IMR-90 (cell line): ENCODE data around the gene RIBC1. TPM values are rescaled to one million over a fixed set of nuclear protein-coding genes. Genes with fewer than 3 reads are reported as not detected.

Experiments used
- ATAC-seq: fragments of 200-7000 bp; cut with Tn5 transposase; 2 replicates; pipeline ENCODE4 v1.9.1; 2020; ENCODE audit warnings: low read depth, mild to moderate bottlenecking, moderate library complexity
- BruUV-seq: library from RNA; stranded (reverse); fragments of 400-500 nt; replicated peaks from 2 replicates; lab custom pipeline; 2021; lab: Mats Ljungman, UMichigan
- CTCF ChIA-PET: fragments of 300-600 bp; formaldehyde crosslinking; extraction: SDS; loops from one replicate; lab custom pipeline; 2021; ENCODE audit warnings: antibody characterized with exemption; lab: Yijun Ruan, JAX
- POLR2A ChIA-PET: fragments of 300-600 bp; sonication (Branson Sonifier 250); formaldehyde crosslinking; loops from one replicate; lab custom pipeline; 2022; ENCODE audit warnings: antibody characterized with exemption; ENCODE audit not compliant: unreplicated experiment; lab: Charles Lee
- DNase-seq: peaks from one replicate; pipeline ENCODE4 v3.0.0; 2013
- H2AFZ ChIP-seq: replicated peaks from 2 replicates; pipeline ENCODE3; 2013; ENCODE audit warnings: low read length, mild to moderate bottlenecking; ENCODE audit not compliant: poor library complexity
- H2AK5ac ChIP-seq: 2 replicates; pipeline ENCODE4 v1.6.1; 2013; ENCODE audit warnings: low read depth, low read length, inconsistent platforms
- H2AK9ac ChIP-seq: replicated peaks from 2 replicates; pipeline ENCODE3; 2013; ENCODE audit warnings: mild to moderate bottlenecking, low read depth, low read length, moderate library complexity; ENCODE audit not compliant: poor library complexity
- H2BK120ac ChIP-seq: 2 replicates; pipeline ENCODE4 v1.6.1; 2013; ENCODE audit warnings: low read depth, low read length, inconsistent platforms
- H2BK15ac ChIP-seq: 3 replicates; pipeline ENCODE4 v1.6.1; 2013; ENCODE audit warnings: low read depth, low read length, inconsistent platforms
- H2BK20ac ChIP-seq: 2 replicates; pipeline ENCODE4 v1.6.1; 2013; ENCODE audit warnings: low read depth, mild to moderate bottlenecking, inconsistent platforms, low read length, moderate library complexity
- H2BK5ac ChIP-seq: 2 replicates; pipeline ENCODE4 v1.6.1; 2013; ENCODE audit warnings: mild to moderate bottlenecking, low read depth, low read length, inconsistent platforms; ENCODE audit not compliant: poor library complexity, severe bottlenecking
- H3K14ac ChIP-seq: replicated peaks from 2 replicates; pipeline ENCODE4 v1.6.1; 2013; ENCODE audit warnings: low read depth, low read length, inconsistent platforms
- H3K18ac ChIP-seq: 2 replicates; pipeline ENCODE4 v1.6.1; 2013; ENCODE audit warnings: low read depth, low read length, control low read depth
- H3K23ac ChIP-seq: 2 replicates; pipeline ENCODE4 v1.6.1; 2013; ENCODE audit warnings: low read depth, low read length, inconsistent platforms
- H3K27ac ChIP-seq: 2 replicates; pipeline ENCODE4 v1.5.1; 2013; ENCODE audit warnings: mild to moderate bottlenecking, control low read depth, low read length; ENCODE audit not compliant: insufficient read depth
- H3K27me3 ChIP-seq: 2 replicates; pipeline ENCODE4 v1.6.1; 2013; ENCODE audit warnings: low read length; ENCODE audit not compliant: control insufficient read depth, insufficient read depth
- H3K36me3 ChIP-seq: 2 replicates; pipeline ENCODE4 v1.6.1; 2013; ENCODE audit warnings: low read length, mixed read lengths; ENCODE audit not compliant: control insufficient read depth, insufficient read depth
- H3K4ac ChIP-seq: 2 replicates; pipeline ENCODE4 v1.6.1; 2013; ENCODE audit warnings: low read depth, low read length, inconsistent platforms
- H3K4me1 ChIP-seq: 2 replicates; pipeline ENCODE4 v1.6.1; 2013; ENCODE audit warnings: low read length, mixed read lengths; ENCODE audit not compliant: control insufficient read depth, insufficient read depth
- H3K4me2 ChIP-seq: 2 replicates; pipeline ENCODE4 v1.6.1; 2013; ENCODE audit warnings: low read depth, mild to moderate bottlenecking, control low read depth, low read length, moderate library complexity
- H3K4me3 ChIP-seq: 2 replicates; pipeline ENCODE4 v1.5.1; 2013; ENCODE audit warnings: low read depth, mild to moderate bottlenecking, control low read depth, low read length, moderate library complexity; ENCODE audit not compliant: insufficient read depth
- H3K56ac ChIP-seq: 2 replicates; pipeline ENCODE4 v1.6.1; 2013; ENCODE audit warnings: low read length, inconsistent platforms; ENCODE audit not compliant: insufficient read depth; ENCODE audit errors: extremely low read depth
- H3K79me1 ChIP-seq, 2 experiments: 2 replicates each; pipeline ENCODE4 v1.6.1; 2013; ENCODE audit warnings: low read length in 2 of 2, inconsistent platforms in 1 of 2, low read depth in 1 of 2
- H3K9ac ChIP-seq: 2 replicates; pipeline ENCODE4 v1.6.1; 2013; ENCODE audit warnings: low read depth, low read length, control low read depth
- H3K9me1 ChIP-seq: 2 replicates; pipeline ENCODE4 v1.6.1; 2013; ENCODE audit warnings: low read length, inconsistent platforms; ENCODE audit not compliant: insufficient read depth
- H3K9me3 ChIP-seq: 2 replicates; pipeline ENCODE4 v1.6.1; 2013; ENCODE audit warnings: low read length; ENCODE audit not compliant: control insufficient read depth, insufficient read depth
- H4K20me1 ChIP-seq: 2 replicates; pipeline ENCODE4 v1.6.1; 2013; ENCODE audit warnings: low read length, inconsistent platforms; ENCODE audit not compliant: insufficient read depth
- H4K5ac ChIP-seq: 2 replicates; pipeline ENCODE4 v1.6.1; 2013; ENCODE audit warnings: mild to moderate bottlenecking, low read depth, low read length, control low read depth
- H4K8ac ChIP-seq, 2 experiments: 2 replicates each; pipeline ENCODE4 v1.6.1; 2013; ENCODE audit warnings: low read depth in 2 of 2, low read length in 2 of 2, control low read depth in 1 of 2, inconsistent platforms in 1 of 2
- H4K91ac ChIP-seq: 2 replicates; pipeline ENCODE4 v1.6.1; 2013; ENCODE audit warnings: low read depth, low read length, inconsistent platforms; ENCODE audit not compliant: insufficient read depth
- BHLHE40 ChIP-seq: fragments of 150-350 bp; IDR thresholded peaks from 2 replicates; pipeline ENCODE4 v1.6.1; 2016; ENCODE audit warnings: mild to moderate bottlenecking, low read depth, low read length
- CEBPB ChIP-seq: IDR thresholded peaks from 2 replicates; pipeline ENCODE4 v1.6.1; 2012; ENCODE audit warnings: low read depth, low read length, improper control_type of control experiment
- CHD1 ChIP-seq: IDR thresholded peaks from 2 replicates; pipeline ENCODE4 v1.6.1; 2012; ENCODE audit warnings: low read depth, low read length, improper control_type of control experiment
- FOS ChIP-seq: fragments of 150-350 bp; IDR thresholded peaks from 2 replicates; pipeline ENCODE4 v1.6.1; 2016; ENCODE audit warnings: low read depth, low read length
- MAFK ChIP-seq: IDR thresholded peaks from 2 replicates; pipeline ENCODE4 v1.6.1; 2012; ENCODE audit warnings: low read depth, low read length, improper control_type of control experiment
- MAZ ChIP-seq: IDR thresholded peaks from 2 replicates; pipeline ENCODE4 v1.6.1; 2012; ENCODE audit warnings: low read depth, mild to moderate bottlenecking, low read length, improper control_type of control experiment, moderate library complexity, borderline replicate concordance
- MXI1 ChIP-seq: IDR thresholded peaks from 2 replicates; pipeline ENCODE4 v1.6.1; 2012; ENCODE audit warnings: low read depth, mild to moderate bottlenecking, low read length, moderate library complexity, borderline replicate concordance
- NFE2L2 ChIP-seq: fragments of 150-350 bp; IDR thresholded peaks from 2 replicates; pipeline ENCODE4 v1.6.1; 2016; ENCODE audit warnings: low read depth, mild to moderate bottlenecking, low read length
- RAD21 ChIP-seq: IDR thresholded peaks from 2 replicates; pipeline ENCODE4 v1.6.1; 2012; ENCODE audit warnings: low read length, improper control_type of control experiment
- RCOR1 ChIP-seq: IDR thresholded peaks from 2 replicates; pipeline ENCODE4 v1.6.1; 2012; ENCODE audit warnings: mild to moderate bottlenecking, low read length, improper control_type of control experiment; ENCODE audit not compliant: insufficient replicate concordance
- RFX5 ChIP-seq: IDR thresholded peaks from 2 replicates; pipeline ENCODE4 v1.8.0; 2012; ENCODE audit warnings: low read depth, mild to moderate bottlenecking, low read length, moderate library complexity
- SMC3 ChIP-seq: fragments of 150-350 bp; IDR thresholded peaks from 2 replicates; pipeline ENCODE4 v1.6.1; 2016; ENCODE audit warnings: low read depth, mild to moderate bottlenecking, antibody characterized with exemption, low read length, moderate library complexity
- WGBS, 2 experiments: methylation state at CpG; one replicate each; pipeline versions ENCODE4 v1.1.5 to v1.1.7; 2013; ENCODE audit warnings: missing lambda C conversion rate in 2 of 2; ENCODE audit not compliant: insufficient read length in 1 of 2; ENCODE audit errors: extremely low coverage in 2 of 2; 5-methylcytosine and 5-hydroxymethylcytosine counted together
- dilution Hi-C: fragments of 300-500 bp; cut with HindIII; formaldehyde crosslinking; loops from one replicate; pipeline ENCODE4 v1.14.3; 2018; ENCODE audit warnings: low sequenced_read_pairs; ENCODE audit not compliant: unreplicated experiment
- in situ Hi-C: fragments of 300-500 bp; cut with MboI; formaldehyde crosslinking; loops from 3 replicates; pipeline ENCODE4 v1.14.3; 2019; ENCODE audit warnings: low sequenced_read_pairs, inconsistent platforms, mixed read lengths
- intact Hi-C: fragments of 100-400 bp; cut with micrococcal nuclease; formaldehyde crosslinking; loops from 2 replicates; pipeline ENCODE4 v1.10.0; 2022
- polyA plus RNA-seq, 3 experiments: library from polyadenylated mRNA; depleted of rRNA; stranded (reverse); fragments of >200 nt; gene quantifications; 2 replicates each; pipeline ENCODE4 v1.2.3, GENCODE V29; 2012; ENCODE audit warnings: low replicate concordance in 1 of 3
- total RNA-seq: library from RNA; depleted of rRNA; stranded (reverse); fragments of >200 nt; gene quantifications from 2 replicates; pipeline ENCODE4 v1.2.3, GENCODE V29; 2012
- TF ChIP-seq, protein P1 (sequence below): conservative IDR thresholded peaks from 2 replicates; pipeline ENCODE4 v1.5.1; 2012; ENCODE audit warnings: mild to moderate bottlenecking, low read depth, low read length, improper control_type of control experiment
- TF ChIP-seq, protein P2 (sequence below): fragments of 150-350 bp; IDR thresholded peaks from 2 replicates; pipeline ENCODE4 v1.6.1; 2017; ENCODE audit warnings: mild to moderate bottlenecking, antibody characterized with exemption, low read length, low read depth

Gene RIBC1
- total and polyA plus RNA-seq, 2 of the 4 experiments (the other 2 are of a cell fraction): 0.31 to 0.36 TPM

DNA sequence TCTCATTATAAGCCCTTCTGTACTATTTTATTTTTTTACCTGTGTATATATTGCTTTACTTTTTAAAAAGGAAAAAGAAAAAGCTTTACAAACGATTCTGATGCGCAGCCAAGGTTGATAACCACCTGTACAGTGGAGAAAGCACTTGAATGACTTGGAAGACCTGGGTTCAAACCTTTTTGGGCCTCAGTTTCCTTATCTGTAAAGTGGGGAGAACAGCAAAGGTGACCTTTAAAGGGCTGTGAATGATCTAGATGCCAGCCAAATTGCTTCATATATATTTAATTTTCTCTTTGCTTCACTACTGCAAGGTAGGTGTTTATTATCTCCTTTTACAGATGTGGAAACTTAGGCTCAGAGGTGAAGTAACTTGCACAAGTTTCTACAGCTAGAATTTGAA lies 45.2 kb upstream of the RIBC1 start:
- ChIA-PET POLR2A (no interaction called here), CTCF (no interaction called here)
- WGBS, 2 experiments: 100% methylated on average over 1 of the region's 2 CpGs; no CpG with 5 or more reads in 1 of the 2 experiments
- Histone ChIP-seq H2BK5ac (no peak overlapping the region), H3K79me1 (no peaks in the 10 kb centered on the region), H3K36me3 (peaks cover 40% of the 10 kb centered on the region), H4K91ac (no peak overlapping the region), H3K9ac (no peak overlapping the region), H3K4me1 (peaks cover 2% of the 10 kb centered on the region; the same call in 1 of the 2 replicates), H4K8ac (no peak overlapping the region), H3K18ac (no peak overlapping the region), H3K56ac (no peak overlapping the region), H4K5ac (no peak overlapping the region), H3K27ac (no peak overlapping the region), H3K4me2 (no peak overlapping the region), H3K23ac (no peak overlapping the region), H2AFZ (no peak overlapping the region), H4K20me1 (no peaks in the 10 kb centered on the region), H2AK5ac (no peak overlapping the region), H3K9me3 (no peaks in the 10 kb centered on the region), H3K4me3 (no peak overlapping the region), H2BK15ac (no peak overlapping the region), H2BK20ac (no peak overlapping the region), H3K4ac (no peak overlapping the region), H3K27me3 (peaks cover 2% of the 10 kb centered on the region; the same call in 1 of the 2 replicates), H2BK120ac (no peak overlapping the region), H3K14ac (no peak overlapping the region), H2AK9ac (no peak overlapping the region), H3K9me1 (peaks cover 3% of the 10 kb centered on the region; the same call in 1 of the 2 replicates)
- ATAC-seq (no peak), DNase-seq (no peak)
- dilution Hi-C loops (no loop called here), in situ Hi-C loops (no loop called here), intact Hi-C loops (no loop called here)
- BruUV-seq: no TSS peak
- TF ChIP-seq, protein P1, sequence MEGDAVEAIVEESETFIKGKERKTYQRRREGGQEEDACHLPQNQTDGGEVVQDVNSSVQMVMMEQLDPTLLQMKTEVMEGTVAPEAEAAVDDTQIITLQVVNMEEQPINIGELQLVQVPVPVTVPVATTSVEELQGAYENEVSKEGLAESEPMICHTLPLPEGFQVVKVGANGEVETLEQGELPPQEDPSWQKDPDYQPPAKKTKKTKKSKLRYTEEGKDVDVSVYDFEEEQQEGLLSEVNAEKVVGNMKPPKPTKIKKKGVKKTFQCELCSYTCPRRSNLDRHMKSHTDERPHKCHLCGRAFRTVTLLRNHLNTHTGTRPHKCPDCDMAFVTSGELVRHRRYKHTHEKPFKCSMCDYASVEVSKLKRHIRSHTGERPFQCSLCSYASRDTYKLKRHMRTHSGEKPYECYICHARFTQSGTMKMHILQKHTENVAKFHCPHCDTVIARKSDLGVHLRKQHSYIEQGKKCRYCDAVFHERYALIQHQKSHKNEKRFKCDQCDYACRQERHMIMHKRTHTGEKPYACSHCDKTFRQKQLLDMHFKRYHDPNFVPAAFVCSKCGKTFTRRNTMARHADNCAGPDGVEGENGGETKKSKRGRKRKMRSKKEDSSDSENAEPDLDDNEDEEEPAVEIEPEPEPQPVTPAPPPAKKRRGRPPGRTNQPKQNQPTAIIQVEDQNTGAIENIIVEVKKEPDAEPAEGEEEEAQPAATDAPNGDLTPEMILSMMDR: no peak
- no peak for TF ChIP-seq RCOR1
- TF ChIP-seq RFX5: no peak
- TF ChIP-seq CEBPB: no peak
- TF ChIP-seq MXI1: no peak
- no peak for TF ChIP-seq FOS
- TF ChIP-seq CHD1: no peak
- no peak for TF ChIP-seq RAD21
- TF ChIP-seq, protein P2, sequence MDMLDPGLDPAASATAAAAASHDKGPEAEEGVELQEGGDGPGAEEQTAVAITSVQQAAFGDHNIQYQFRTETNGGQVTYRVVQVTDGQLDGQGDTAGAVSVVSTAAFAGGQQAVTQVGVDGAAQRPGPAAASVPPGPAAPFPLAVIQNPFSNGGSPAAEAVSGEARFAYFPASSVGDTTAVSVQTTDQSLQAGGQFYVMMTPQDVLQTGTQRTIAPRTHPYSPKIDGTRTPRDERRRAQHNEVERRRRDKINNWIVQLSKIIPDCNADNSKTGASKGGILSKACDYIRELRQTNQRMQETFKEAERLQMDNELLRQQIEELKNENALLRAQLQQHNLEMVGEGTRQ: no peak
- no peak for TF ChIP-seq NFE2L2
- no peak for TF ChIP-seq MAZ
- TF ChIP-seq MAFK: no peak
- TF ChIP-seq BHLHE40: no peak
- no peak for TF ChIP-seq SMC3
